GM19099 (cell line): ENCODE data around the gene REXO1.

Source experiments
- POLR2A ChIP-seq: IDR thresholded peaks from 3 replicates; pipeline ENCODE4 v1.6.1; 2011; ENCODE audit warnings: low read depth; ENCODE audit not compliant: insufficient read length; ENCODE audit errors: extremely low read depth

The REXO1 gene

DNA sequence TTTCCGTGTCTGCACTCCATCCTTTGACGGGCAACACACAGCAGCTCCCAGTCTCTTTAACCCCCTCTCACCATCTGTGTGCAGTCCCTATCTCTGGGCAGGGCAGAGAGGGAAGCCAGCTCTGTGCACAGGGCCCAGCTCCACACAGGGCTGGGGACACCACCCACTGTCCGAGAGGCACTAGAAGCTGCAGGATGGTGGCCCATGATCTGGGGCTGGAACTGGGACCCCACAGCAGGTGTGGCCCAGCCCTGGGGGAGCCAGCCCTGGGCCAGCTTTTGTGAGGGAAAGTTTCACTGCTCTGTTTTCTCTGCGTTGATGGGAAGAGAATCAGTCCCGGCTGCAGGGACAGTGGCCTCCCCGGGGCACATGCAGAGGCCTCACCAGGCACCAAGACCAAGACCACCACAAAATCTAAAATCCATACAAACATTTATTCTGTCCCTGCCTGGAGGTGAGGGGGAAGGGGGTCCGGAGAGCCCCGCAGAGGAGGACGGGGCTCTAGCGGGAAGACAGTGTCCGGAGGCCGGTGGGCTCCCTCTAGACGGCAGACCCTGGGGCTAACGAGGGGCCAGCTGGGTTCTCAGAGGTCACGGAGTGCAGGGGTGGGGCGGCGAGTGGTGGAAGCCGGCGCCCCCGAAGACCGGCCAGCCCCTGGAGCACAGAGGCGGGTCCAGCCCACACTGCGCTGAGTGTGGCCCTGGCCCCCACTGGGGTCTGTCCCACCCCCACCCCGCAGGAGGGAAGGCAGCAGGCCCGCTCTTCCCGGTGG lies 33.3 kb downstream of the REXO1 start:
- TF ChIP-seq POLR2A: no peak

DNA sequence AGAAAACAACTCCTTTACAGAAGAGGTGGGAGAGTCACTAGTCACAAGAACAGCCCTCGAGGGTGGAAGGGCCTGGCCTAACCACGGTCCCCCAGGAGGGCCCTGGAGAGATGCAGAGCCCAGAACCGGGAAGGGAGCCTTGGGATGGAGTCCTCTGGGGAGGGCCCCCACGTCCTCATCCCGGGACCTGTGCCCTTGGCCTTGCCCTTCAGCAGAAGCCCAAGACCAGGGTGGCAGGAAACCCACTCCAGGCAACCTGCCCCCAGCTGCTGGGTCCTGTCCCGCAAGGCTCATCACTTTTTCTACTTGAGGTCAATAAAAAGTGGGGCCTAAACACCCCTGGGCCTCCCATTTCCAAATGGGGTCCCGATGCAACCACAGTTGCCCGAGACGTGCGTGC lies 33.9 kb downstream of the REXO1 start:
- no peak for TF ChIP-seq POLR2A

DNA sequence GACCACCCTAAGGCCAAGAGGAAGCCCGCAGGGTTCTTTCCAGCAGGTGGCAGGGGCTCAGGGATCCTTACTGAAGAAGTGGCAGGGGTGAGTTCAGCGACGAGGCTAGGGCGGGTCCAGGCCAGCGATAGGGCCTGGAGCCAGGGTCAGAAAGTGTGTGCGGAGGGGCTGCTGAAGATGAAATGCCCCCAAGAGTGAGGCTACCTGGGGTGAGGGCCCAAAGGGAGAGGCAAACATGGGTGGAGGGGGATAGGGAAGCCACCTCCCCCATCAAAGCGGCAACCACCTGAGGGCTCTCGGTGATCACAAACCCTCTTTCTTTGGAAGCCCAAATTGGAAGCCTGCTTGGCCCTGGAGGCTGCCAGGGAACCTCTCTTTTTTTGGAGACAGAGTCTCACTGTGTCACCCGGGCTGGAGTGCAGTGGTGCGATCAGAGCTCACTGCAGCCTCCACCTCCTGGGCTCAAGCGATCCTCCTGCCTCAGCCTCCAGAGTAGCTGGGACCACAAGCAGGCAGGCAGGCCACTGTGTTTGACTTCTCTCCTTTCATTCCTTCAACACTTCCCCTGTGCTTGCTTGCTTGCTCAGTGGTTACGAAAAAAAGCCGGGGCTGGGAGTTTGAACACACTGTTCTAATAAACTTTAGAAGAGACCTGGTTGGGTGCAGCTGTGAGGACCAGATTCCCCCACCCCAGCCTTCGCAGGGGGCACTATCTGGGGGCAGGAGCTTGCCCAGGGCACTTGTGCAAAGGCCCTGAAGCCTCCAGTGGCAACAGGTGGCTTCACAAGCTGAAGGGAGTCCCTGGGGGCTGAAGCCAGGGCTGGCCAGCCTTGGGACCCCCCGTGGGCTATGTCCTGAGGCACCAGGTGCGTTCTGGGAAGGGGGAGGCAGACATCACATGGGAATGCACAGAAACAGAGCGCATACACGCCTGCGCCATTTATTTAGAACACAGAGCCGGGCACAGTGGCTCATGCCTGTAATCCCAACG lies 34.8 kb downstream of the REXO1 start:
- no peak for TF ChIP-seq POLR2A

DNA sequence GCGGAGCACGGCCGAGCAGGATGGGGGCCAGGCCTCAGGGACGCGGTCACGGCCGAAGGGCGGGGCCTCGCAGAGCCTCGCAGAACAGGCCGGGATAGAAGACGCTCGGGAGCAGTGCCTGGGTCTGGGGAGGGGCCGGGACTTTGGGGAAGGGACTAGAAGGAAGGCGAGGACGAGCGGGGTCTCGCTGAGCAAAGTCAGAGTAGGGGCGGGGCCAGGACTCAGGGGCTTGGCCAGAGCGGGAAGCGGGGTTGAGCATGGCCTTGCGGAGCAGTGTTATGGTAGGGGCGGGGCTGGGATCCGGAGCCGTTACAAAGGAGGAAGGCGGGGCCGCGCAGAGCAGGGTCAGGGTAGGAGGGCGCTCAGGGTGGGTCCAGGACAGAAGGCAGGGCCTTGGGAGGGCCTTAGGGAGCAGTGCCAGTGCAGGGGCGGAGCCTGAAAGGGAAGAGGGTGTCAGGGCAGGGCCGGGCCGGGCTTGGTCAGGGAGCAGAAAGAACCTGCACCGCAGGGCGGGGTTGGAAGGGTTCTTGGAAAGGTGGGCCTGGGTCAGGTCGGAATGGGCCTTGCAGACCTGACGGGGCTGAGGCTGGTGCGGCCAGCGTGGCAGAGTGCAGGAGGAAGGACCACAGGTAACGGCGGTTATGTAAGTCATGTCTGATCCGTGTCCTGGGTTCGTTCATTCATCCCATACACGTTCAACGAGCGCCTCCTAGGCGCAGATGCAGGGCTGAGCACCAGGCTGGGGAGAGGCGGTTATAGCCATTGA lies 35.7 kb downstream of the REXO1 start:
- TF ChIP-seq POLR2A: peak; percentile 54

DNA sequence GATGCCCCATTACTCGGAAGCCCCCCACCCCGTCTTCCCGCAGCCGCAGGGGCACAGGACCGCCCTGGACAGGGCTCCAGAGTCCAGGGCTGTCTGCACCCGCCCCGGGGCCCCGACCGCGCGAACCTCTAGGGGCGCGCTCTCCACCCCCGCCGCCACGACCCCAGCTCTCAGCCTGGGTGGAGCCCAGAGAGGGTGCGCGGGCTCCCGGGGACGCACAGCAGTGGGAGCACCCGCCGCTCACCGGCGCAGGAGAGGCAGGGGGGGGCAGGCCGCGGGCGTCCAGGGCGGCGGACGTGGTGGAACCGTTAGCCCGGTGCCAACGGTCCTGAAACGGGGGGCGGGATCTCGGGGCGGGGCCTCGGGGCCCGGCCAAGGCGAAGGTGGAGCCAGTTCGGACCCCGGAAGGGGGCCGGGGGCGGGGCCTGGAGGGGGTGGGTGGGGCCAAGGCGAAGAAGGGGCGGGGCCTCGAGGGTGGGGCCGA lies 36.3 kb downstream of the REXO1 start, which contains the start of gene ATP8B3:
Gene ATP8B3 (minus strand): TSS at position 335 of the 484 bp plus-strand sequence. CDS start 540 bp downstream, outside the sequence.
- peak; percentile 6 for TF ChIP-seq POLR2A

DNA sequence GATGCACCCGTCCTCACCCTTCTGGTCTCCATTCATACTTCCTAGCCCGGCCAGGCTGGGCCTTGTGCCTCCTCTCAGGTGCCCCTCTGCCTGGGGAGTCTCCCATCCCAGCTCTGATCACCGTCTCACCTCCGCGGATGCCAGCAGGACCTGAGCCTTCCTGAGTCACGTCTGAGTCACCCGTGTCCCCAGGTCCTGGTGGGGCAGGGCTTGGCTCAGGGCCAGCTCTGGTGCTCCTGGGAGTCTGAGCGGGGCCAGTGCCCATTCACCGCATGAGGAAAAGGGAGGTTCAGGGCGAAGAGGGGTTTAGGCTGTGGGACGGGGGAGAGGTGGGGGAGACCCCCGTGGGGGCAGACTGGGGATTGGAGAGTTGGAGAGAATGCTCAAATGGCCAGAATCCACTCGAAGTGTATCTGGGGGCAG lies 36.8 kb downstream of the REXO1 start:
- no peak for TF ChIP-seq POLR2A

DNA sequence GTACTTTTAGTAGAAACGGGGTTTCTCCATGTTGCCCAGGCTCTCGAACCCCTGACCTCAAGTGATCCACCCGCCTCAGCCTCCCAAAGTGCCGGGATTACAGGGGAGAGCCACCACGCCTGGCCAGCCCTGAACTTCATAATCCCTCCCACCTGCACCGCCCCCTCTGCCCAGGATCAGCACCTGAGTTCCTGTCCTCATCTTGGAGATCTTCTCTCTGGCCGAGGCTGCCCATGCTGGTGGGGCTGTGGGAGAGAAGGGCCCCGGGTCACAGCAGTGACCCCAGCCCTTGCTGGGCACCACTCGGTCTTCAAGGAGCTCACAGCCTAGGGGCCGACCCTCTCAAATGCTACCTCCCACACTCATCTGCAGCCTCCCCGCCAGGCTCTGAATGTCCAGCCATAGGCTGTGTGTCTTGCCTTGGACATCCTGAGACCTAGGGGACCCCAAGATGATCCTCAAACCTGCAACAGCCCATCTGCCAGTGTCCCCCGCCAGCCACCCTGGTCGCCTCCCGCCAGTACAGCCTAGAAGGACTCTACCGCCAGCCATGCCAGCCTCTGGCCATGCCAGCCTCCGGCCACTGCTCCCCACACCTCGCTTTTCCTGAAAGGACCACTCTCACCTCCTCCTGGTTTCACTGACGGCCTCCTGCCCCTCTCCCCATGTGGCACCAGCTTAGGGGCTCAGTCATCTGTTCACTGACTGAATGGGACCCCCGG lies 37.7 kb downstream of the REXO1 start:
- no peak for TF ChIP-seq POLR2A

DNA sequence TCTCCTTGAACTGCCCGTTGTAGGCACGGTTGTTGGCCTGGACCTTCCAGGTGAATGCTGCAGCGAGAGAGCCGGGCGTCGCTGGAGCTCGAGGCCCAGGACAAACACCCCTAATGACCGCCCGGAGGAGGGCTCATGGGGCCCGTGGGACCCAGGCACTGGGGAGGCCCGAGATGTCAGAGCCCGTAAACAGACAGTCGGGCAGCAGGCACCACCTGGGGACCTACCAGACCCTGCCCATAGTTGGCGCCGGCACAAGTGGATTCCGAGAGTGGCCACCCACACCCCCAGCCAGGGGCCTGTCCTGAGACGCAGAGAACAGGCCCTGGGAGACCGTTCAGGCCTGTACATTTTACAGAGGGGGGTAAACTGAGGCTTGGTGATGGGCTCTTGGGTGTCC lies 38.6 kb downstream of the REXO1 start:
- no peak for TF ChIP-seq POLR2A

DNA sequence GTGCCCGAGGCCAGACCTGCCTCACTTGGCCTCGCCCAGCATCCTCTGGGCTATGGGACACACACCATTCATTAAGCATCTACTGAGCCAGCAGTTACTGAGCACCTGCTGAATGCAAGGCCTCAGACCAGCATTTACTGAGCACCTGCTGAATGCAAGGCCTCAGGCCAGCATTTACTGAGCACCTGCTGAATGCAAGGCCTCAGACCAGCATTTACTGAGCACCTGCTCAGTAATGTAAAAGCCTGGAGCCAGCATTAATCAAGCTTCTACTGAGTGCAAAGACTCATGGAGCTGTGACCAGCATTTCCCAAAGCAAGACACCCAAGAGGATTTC lies 39.9 kb downstream of the REXO1 start:
- TF ChIP-seq POLR2A: no peak

DNA sequence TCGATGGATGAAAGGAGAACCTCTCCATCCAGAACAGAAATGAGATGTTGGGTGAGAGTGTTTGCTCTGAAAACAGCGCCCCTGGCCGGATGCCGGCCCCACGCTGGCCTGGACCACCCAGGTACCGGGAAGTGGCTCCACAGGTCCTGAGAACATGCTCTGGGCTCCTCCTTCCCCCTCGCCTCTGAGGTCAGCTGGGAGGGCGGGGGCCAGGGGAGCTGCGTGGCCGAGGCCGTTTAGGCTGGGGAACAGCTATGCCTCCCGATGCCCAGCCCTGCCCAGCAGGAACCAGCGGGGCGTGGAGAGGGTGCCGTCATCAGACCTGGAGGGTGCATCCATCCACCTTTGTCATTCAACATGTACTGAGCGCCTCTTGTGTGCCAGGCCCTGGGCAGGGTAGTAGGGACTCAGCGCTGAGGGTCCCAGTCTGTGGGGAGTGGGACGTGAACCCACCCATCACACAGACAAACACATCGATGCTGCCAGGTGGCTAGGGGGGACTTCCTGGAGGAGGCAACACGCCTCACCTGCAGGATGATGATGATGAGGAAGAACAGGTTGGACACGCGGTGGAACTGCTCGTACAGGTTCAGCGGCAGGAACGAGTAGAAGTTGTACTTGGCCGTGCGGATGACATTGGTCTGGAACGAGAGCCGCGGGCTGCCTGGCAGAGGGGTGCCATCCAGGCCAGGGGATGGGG lies 40.4 kb downstream of the REXO1 start:
- TF ChIP-seq POLR2A: no peak

DNA sequence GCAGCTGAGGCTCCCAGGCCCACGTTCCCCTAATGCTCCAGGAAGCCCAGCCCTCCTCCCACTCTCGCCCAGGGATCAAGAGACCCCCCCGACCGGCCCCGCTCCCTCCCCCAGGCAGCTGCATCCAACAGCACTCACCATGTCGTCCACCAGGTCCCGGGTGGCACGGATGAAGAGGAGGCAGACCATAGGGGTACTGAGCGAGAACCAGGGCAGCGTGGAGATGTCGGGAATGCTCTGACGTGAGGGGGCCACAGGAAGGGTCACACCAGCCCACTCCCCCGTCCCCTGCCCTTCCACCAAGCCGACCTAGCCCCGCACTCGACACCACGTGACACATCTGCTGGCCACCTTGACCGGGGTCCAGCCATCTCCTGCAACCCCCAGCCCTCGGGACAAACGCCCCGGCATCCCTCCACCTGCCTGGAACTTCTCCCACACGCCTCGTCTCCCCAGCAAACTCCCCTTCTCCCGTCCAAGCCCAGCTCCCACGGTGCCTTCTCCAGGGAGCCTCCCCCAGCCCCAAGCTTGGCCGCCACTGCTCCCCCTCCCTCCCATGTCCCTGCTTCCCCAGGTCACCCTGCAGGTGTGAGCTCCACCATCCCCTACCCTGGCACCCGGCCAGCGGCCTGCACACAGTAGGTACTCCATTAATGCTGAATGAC lies 41.1 kb downstream of the REXO1 start:
- no peak for TF ChIP-seq POLR2A

DNA sequence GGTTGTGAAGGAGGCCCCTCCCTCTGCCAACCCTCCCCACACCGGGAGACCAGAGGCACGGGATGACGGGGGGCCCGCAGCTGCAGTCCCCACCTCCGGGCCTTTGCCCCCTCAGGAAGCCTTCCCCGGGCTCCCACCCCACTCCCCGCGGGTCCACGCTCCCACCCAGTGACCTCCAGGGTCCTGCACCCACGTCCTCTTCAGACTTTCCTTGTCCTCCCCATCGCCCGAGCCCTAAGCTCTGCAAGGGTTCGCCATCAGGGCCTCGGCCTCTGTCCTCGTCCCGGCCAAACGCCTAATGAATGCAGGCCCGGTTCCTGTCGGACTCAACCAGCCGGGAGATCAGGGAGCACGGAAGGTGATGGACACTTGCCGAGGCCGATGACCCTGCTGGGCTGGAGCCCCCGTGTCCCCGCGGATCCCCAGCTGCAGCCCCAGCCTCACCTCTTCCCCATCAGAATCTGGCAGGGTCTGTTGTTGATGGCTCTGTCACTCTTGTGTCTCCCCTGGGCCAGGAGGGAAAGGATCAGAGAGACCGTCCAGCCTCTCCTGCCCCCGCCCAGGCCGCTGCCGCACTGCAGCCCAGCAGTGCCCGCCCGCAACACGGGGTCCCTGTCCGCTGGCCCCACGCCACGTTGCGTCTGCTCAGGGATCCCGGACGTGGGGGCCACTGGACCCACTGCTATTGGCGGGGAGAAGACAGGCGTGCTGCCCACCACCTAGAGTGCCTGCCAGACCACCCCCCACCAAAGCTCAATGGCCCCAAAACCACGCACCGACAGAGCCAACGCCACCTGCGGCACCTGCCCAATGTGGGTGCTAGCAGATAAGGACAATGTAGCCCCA lies 41.9 kb downstream of the REXO1 start:
- no peak for TF ChIP-seq POLR2A

DNA sequence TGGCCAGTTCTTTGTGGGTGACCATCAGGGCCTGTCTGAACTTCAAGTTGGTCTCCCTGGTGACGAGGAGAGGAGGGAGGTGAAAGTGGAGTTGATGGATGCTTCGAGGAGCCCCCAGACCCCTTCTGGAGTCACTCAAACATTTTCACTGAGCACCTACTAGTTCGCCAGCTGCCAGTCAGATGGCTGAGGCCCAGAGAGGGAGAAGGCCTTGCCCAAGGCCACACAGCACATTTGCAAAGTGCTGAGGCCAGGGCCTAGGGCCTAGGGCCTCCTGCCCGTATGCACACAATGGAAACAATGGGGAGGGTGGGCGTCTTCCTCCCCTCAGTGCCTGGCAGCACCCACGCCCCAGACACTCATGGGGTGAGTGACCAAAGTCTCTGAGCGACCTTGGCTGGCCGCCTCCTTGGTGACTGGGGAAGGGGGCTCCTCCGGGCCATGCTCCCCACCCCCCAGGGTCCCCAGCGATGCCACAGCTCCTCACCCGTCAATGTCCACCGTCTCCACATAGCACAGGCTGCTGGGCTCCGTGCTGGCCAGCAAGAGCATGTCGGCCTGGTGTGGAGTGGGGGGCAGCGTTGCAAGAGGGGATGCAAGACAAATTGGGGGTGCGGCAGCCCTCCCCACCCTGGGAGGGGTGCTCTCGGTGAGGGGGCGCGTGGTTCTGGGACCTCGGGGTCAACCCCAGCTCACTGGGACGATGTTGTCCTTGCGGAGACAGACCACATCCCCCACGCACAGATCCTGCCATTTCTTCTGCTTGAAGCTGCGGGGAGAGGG lies 42.7 kb downstream of the REXO1 start:
- TF ChIP-seq POLR2A: no peak
